GM12892 (cell line): ENCODE data around the gene ZC3H11A.
"Not testable (repeated sequence)": the region's sequence is repeated elsewhere in the genome, so short reads cannot be mapped to it uniquely, and the experiment has no call there.

Source experiments
- DNase-seq: peaks from one replicate; pipeline ENCODE4 v3.0.0; 2011; ENCODE audit not compliant: insufficient read length
- FAIRE-seq: peaks from 2 replicates; lab custom pipeline; 2011; peaks lifted over from hg19 to GRCh38; lab: Jason Lieb, UNC
- POLR2A ChIP-seq: IDR thresholded peaks from 2 replicates; pipeline ENCODE4 v1.6.1; 2011; ENCODE audit warnings: low read depth, low read length, control low read depth
- POLR2AphosphoS5 ChIP-seq: IDR thresholded peaks from 2 replicates; pipeline ENCODE4 v1.6.1; 2011; ENCODE audit warnings: low read depth, low read length, control low read depth
- TAF1 ChIP-seq: IDR thresholded peaks from 2 replicates; pipeline ENCODE4 v1.6.1; 2011; ENCODE audit warnings: low read depth, mild to moderate bottlenecking, control low read depth, low read length, borderline replicate concordance

ZC3H11A gene

DNA sequence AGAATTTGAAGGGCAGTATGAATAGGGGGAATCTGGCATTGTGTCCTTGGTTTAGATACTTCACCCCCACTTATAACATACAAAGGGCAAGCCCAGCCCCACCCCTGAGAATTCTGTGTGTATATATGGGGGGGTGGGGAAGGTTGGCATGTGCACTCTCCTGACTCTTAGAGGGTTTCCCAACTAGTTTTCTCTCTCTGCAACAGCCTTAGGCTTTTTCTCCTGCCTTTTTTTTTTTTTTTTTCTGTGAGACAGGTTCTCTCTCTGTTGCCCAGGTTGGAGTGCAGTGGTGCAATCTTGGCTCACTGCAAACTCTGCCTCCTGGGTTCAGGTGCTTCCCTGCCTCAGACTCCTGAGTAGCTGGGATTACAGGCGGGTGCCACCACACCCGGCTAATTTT is 2.9 kb upstream of the ZC3H11A start:
- no peak for FAIRE-seq
- TF ChIP-seq POLR2A (no peak), TAF1 (no peak), POLR2AphosphoS5 (no peak)
- DNase-seq = no peak

GRCh38 chr1:203793561-203793960 is 1.9 kb upstream of the ZC3H11A start:
- FAIRE-seq, DNase-seq: not testable (repeated sequence)

GRCh38 chr1:203794764-203795440 is 521 bp upstream of the ZC3H11A start:
- FAIRE-seq (no peak), DNase-seq (no peak)
- TF ChIP-seq POLR2AphosphoS5 (no peak), TAF1 (no peak), POLR2A (no peak)

DNA sequence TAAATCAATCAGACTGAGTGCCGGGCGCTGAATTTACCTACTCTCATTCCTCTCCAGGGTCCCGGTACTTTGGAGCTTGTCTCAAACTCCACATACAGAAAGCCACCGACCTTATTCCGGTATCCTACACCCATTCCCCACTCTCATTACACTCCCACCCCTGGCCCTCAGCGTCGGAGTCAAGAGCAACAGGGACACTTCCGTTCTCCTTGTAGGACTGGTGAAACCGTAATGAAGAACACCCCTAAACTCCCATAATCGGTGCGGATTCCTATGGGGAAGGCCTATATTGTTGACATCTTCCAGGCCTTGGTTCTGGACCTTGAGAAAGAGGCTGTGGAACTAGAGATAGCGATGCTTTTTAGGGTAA is 798 bp downstream of the ZC3H11A start:
- no peak for TF ChIP-seq POLR2AphosphoS5
- TF ChIP-seq POLR2A = no peak
- no peak for TF ChIP-seq TAF1
- peak; percentile 89 for FAIRE-seq
- no peak for DNase-seq

DNA sequence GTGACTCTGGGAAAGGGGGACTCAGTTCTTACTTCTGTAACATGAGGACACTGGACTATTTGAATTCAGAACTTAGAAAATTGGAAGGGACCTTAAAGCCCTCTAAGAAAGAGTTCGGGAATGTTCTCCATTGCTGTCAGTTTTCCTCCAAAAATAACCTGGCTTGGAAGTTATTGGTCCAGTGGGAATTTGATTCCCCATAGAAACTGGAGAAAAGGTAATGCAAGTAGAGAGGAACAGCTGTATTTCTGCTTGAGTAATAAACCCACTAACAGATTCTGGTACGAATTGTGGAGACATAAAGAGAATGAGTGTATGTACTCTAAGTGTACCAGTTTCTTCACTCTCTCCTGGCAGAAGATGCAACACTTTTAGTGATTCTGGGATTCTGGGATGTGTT is 1.8 kb downstream of the ZC3H11A start:
- FAIRE-seq (no peak), DNase-seq (no peak)
- TF ChIP-seq POLR2AphosphoS5 = no peak
- TF ChIP-seq POLR2A = no peak
- no peak for TF ChIP-seq TAF1

GRCh38 chr1:203797948-203798655 is 2.7 kb downstream of the ZC3H11A start:
- DNase-seq = no peak

GRCh38 chr1:203799157-203799556 is 3.7 kb downstream of the ZC3H11A start:
- TF ChIP-seq POLR2A = 0 out of 2 replicates have a peak, but pooled peaks have one; percentile 25
- no peak for TF ChIP-seq TAF1
- DNase-seq = no peak
- FAIRE-seq = no peak

More at GRCh38 chr1:203797948-203798655, 2.7 kb downstream of the ZC3H11A start:
- FAIRE-seq = no peak
- TF ChIP-seq TAF1 (no peak), POLR2AphosphoS5 (no peak), POLR2A (no peak)

DNA sequence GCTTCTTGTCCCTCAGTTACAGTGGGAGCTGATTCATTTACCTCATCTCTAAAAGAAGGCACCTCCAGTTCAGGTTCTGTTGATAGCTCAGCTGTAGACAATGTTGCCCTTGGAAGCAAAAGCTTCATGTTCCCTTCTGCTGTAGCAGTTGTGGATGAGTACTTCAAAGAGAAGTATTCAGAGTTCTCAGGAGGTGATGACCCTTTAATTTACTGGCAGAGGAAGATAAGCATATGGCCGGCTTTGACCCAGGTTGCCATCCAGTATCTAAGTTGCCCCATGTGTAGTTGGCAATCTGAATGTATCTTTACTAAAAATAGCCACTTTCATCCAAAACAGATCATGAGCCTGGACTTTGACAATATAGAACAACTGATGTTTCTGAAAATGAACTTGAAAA is 4.5 kb downstream of the ZC3H11A start:
- TF ChIP-seq POLR2AphosphoS5 = no peak
- TF ChIP-seq POLR2A = no peak
- no peak for TF ChIP-seq TAF1
- no peak for DNase-seq
- no peak for FAIRE-seq

DNA sequence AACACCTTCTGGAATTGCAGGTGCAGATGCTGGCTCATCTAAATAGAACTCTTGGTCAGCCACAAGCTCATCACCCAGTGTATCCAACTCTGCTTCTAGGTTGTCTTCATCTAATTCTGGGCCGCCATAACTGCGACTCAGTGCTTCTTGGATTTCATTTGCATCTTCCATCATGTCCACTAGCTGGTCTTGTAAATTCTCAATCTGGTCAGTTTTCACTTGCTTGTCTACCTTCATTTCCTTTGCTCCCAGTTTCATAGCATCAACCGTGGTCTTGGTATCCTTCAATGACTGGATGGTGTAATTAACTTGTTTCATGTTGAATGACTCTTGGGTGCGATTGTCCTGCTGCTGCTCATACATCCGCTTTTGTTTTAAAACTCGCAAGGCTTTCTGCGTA is 10.3 kb downstream of the ZC3H11A start:
- DNase-seq = no peak
- no peak for FAIRE-seq
- TF ChIP-seq POLR2AphosphoS5 = no peak
- TF ChIP-seq POLR2A = no peak
- no peak for TF ChIP-seq TAF1

GRCh38 chr1:203807196-203807595 is 11.8 kb downstream of the ZC3H11A start:
- no peak for TF ChIP-seq POLR2AphosphoS5
- TF ChIP-seq TAF1 = no peak
- no peak for TF ChIP-seq POLR2A
- no peak for DNase-seq
- FAIRE-seq = no peak

DNA sequence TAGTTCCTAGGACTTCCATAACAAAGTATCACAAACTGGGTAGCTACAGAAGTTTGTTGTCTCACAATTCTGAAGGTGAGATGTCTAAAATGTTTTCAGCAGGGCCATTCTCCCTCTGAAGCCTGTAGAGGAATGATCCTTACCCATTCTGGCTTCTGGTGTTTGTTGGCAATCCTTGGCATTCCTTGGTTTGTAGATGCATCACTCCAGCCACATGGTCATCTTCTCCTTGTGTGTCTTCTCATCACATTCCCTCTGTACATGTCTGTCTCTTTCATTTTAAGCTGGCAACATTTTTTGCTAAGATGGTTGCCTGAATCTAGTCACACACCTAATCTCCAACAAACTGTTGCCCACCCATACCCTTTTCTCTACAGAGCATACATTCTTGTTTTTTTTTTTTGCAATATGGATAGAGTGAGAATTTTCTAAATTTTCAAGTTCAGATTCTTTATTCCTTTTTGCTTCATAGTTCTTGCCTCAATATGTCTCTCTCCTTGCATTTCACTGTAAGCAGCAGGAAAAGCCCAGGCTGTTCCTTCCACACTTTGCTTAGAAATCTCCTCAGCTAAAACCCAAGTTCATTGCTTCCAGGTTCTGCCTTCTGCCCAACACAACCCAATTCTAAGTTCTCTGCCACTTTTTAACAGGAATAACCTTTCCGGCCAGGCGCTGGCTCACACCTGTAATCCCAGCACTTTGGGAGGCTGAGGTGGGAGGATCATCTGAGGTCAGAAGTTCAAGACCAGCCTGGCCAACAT is 18.3 kb downstream of the ZC3H11A start:
- no peak for TF ChIP-seq POLR2AphosphoS5
- no peak for TF ChIP-seq TAF1
- TF ChIP-seq POLR2A = no peak
- FAIRE-seq (no peak), DNase-seq (no peak)
